A549 (cell line): ENCODE results near the gene LAMA1.

ENCODE experiments used
- CTCF ChIP-seq: fragments of >200 bp; sonication (Bioruptor Twin); formaldehyde crosslinking; IDR thresholded peaks from 3 replicates; pipeline ENCODE4 v1.5.1; 2016
- MYC ChIP-seq: IDR thresholded peaks from 2 replicates; pipeline ENCODE4 v1.6.1; 2012; ENCODE audit warnings: mild to moderate bottlenecking, inconsistent platforms, low read length, improper control_type of control experiment, borderline replicate concordance
- SMC3 ChIP-seq: fragments of >200 bp; sonication (Bioruptor Twin); formaldehyde crosslinking; IDR thresholded peaks from 3 replicates; pipeline ENCODE4 v1.6.1; 2018; ENCODE audit warnings: inconsistent platforms

GRCh38 chr18:7011142-7011541 lies 106.5 kb downstream of the LAMA1 start:
- no peak for TF ChIP-seq CTCF
- no peak for TF ChIP-seq MYC
- no peak for TF ChIP-seq SMC3
